Midbrain (tissue), 1 donor: ENCODE data around the gene GALNT7.

Source experiments
- DNase-seq: peaks from one replicate; lab custom pipeline; 2025; lab: John Stamatoyannopoulos, UW

The GALNT7 gene

GRCh38 chr4:173265751-173266150 is 97.1 kb downstream of the GALNT7 start:
- no peak for DNase-seq

GRCh38 chr4:173267711-173268110 is 99.1 kb downstream of the GALNT7 start:
- no peak for DNase-seq

GRCh38 chr4:173269280-173269679 is 100.7 kb downstream of the GALNT7 start:
- DNase-seq, result no peak

GRCh38 chr4:173270312-173271027 is 101.9 kb downstream of the GALNT7 start:
- DNase-seq, result no peak

- DNase-seq, result no peak
Measured at GRCh38 chr4:173272314-173272713, 103.7 kb downstream of the GALNT7 start.

GRCh38 chr4:173272996-173273395 is 104.4 kb downstream of the GALNT7 start:
- DNase-seq, result no peak

GRCh38 chr4:173273941-173274340 is 105.3 kb downstream of the GALNT7 start:
- DNase-seq, result no peak

- DNase-seq, result no peak
Measured at GRCh38 chr4:173274744-173275143, 106.1 kb downstream of the GALNT7 start.

GRCh38 chr4:173275150-173275549 is 106.5 kb downstream of the GALNT7 start:
- DNase-seq, result no peak

GRCh38 chr4:173277340-173277739 is 108.7 kb downstream of the GALNT7 start:
- DNase-seq, result no peak

GRCh38 chr4:173280998-173281397 is 112.4 kb downstream of the GALNT7 start:
- no peak for DNase-seq

- no peak for DNase-seq
Measured at GRCh38 chr4:173281406-173282255, 113.0 kb downstream of the GALNT7 start.

GRCh38 chr4:173282256-173282562 is 113.6 kb downstream of the GALNT7 start:
- no peak for DNase-seq

GRCh38 chr4:173282626-173283025 is 114.0 kb downstream of the GALNT7 start:
- DNase-seq, result no peak

- no peak for DNase-seq
Measured at GRCh38 chr4:173284463-173284862, 115.9 kb downstream of the GALNT7 start.

- no peak for DNase-seq
Measured at GRCh38 chr4:173287486-173287885, 118.9 kb downstream of the GALNT7 start.

- peak; percentile 46 for DNase-seq
Measured at GRCh38 chr4:173288296-173288695, 119.7 kb downstream of the GALNT7 start.

- no peak for DNase-seq
Measured at GRCh38 chr4:173288698-173289352, 120.2 kb downstream of the GALNT7 start.

- no peak for DNase-seq
Measured at GRCh38 chr4:173289353-173289727, 120.7 kb downstream of the GALNT7 start.

- no peak for DNase-seq
Measured at GRCh38 chr4:173291899-173292298, 123.3 kb downstream of the GALNT7 start.

- DNase-seq, result no peak
Measured at GRCh38 chr4:173293663-173294062, 125.1 kb downstream of the GALNT7 start.

GRCh38 chr4:173294444-173294843 is 125.8 kb downstream of the GALNT7 start:
- DNase-seq, result no peak
